Loucy (cell line): ENCODE measurements around the gene SCAMP4.

Source experiments
- H2AFZ ChIP-seq: fragments of 200-600 bp; sonication (generic); 2 replicates; pipeline ENCODE4 v1.6.0; 2016; ENCODE audit warnings: antibody characterized with exemption, mild to moderate bottlenecking, low read length, moderate library complexity
- H3F3A ChIP-seq: fragments of 200-600 bp; 2 replicates; pipeline ENCODE4 v1.6.0; 2016; ENCODE audit warnings: antibody characterized with exemption, low read depth, mild to moderate bottlenecking
- H3K27me3 ChIP-seq: fragments of 200-600 bp; sonication (generic); 2 replicates; pipeline ENCODE4 v1.6.1; 2014; ENCODE audit warnings: low read length, mild to moderate bottlenecking; ENCODE audit not compliant: insufficient read depth, poor library complexity, severe bottlenecking
- H3K36me3 ChIP-seq: fragments of 200-600 bp; sonication (generic); 2 replicates; pipeline ENCODE4 v1.6.1; 2016; ENCODE audit warnings: low read length; ENCODE audit not compliant: insufficient read depth
- H3K4me1 ChIP-seq: fragments of 200-600 bp; sonication (generic); 2 replicates; pipeline ENCODE4 v1.5.1; 2014; ENCODE audit warnings: low read length, mild to moderate bottlenecking; ENCODE audit not compliant: insufficient read depth, poor library complexity, severe bottlenecking
- H3K4me2 ChIP-seq: fragments of 200-600 bp; sonication (generic); 2 replicates; pipeline ENCODE4 v1.6.0; 2014; ENCODE audit warnings: antibody characterized with exemption, low read length, low read depth, mild to moderate bottlenecking; ENCODE audit not compliant: poor library complexity, severe bottlenecking
- H3K4me3 ChIP-seq: fragments of 200-600 bp; sonication (generic); 2 replicates; pipeline ENCODE4 v1.5.1; 2014; ENCODE audit warnings: low read length, mild to moderate bottlenecking, mixed read lengths; ENCODE audit not compliant: poor library complexity, severe bottlenecking
- H3K79me2 ChIP-seq: fragments of 200-600 bp; sonication (generic); 2 replicates; pipeline ENCODE4 v1.6.1; 2014; ENCODE audit warnings: low read length; ENCODE audit not compliant: insufficient read depth
- H3K9ac ChIP-seq: fragments of 200-600 bp; sonication (generic); 2 replicates; pipeline ENCODE4 v1.6.0; 2014; ENCODE audit warnings: mild to moderate bottlenecking, low read depth, low read length, moderate library complexity; ENCODE audit not compliant: poor library complexity, severe bottlenecking
- H3K9me2 ChIP-seq: fragments of 200-600 bp; sonication (generic); replicated peaks from 2 replicates; pipeline ENCODE4 v1.6.1; 2016; ENCODE audit warnings: low read depth, low read length, mixed read lengths
- H3K9me3 ChIP-seq: fragments of 200-600 bp; sonication (generic); 2 replicates; pipeline ENCODE4 v1.6.1; 2014; ENCODE audit warnings: mild to moderate bottlenecking, antibody characterized with exemption, low read length, low read depth; ENCODE audit not compliant: insufficient read depth
- H4K20me1 ChIP-seq: fragments of 200-600 bp; sonication (generic); 2 replicates; pipeline ENCODE4 v1.6.0; 2014; ENCODE audit warnings: antibody characterized with exemption, low read length, mild to moderate bottlenecking; ENCODE audit not compliant: insufficient read depth, poor library complexity, severe bottlenecking
- CTCF ChIP-seq: fragments of 200-600 bp; sonication (generic); conservative IDR thresholded peaks from 2 replicates; pipeline ENCODE4 v1.5.1; 2014; ENCODE audit warnings: mild to moderate bottlenecking, antibody characterized with exemption, low read length
- EZH2phosphoT487 ChIP-seq: fragments of 200-600 bp; IDR thresholded peaks from 2 replicates; pipeline ENCODE4 v1.6.1; 2018; ENCODE audit warnings: antibody characterized with exemption, mild to moderate bottlenecking, moderate library complexity, borderline replicate concordance

Gene SCAMP4

GRCh38 chr19:1921825-1922224 lies 16.6 kb downstream of the SCAMP4 start:
- Histone ChIP-seq H3K9ac (no peak overlapping the region), H3K4me3 (no peak overlapping the region), H3K79me2 (no peaks in the 10 kb centered on the region), H3K4me1 (no peaks in the 10 kb centered on the region), H2AFZ (no peak overlapping the region), H3K27me3 (no peaks in the 10 kb centered on the region), H4K20me1 (no peaks in the 10 kb centered on the region), H3K4me2 (no peak overlapping the region), H3K9me3 (no peaks in the 10 kb centered on the region), H3K36me3 (peaks cover 4% of the 10 kb centered on the region; the same call in 1 of the 2 replicates), H3K9me2 (no peaks in the 10 kb centered on the region), H3F3A (no peaks in the 10 kb centered on the region)
- TF ChIP-seq EZH2phosphoT487 (no peak), CTCF (no peak)

GRCh38 chr19:1922803-1923202 lies 17.6 kb downstream of the SCAMP4 start:
- Histone ChIP-seq H3K36me3 (peaks cover 4% of the 10 kb centered on the region; the same call in 1 of the 2 replicates), H3K9me2 (no peaks in the 10 kb centered on the region), H4K20me1 (no peaks in the 10 kb centered on the region), H3K4me3 (no peak overlapping the region), H3K9me3 (no peaks in the 10 kb centered on the region), H3K27me3 (no peaks in the 10 kb centered on the region), H3K9ac (no peak overlapping the region), H3F3A (no peaks in the 10 kb centered on the region), H3K79me2 (no peaks in the 10 kb centered on the region), H3K4me2 (no peak overlapping the region), H3K4me1 (no peaks in the 10 kb centered on the region), H2AFZ (no peak overlapping the region)
- TF ChIP-seq EZH2phosphoT487 (no peak), CTCF (no peak)

- Histone ChIP-seq H3K9ac (no peak overlapping the region), H3K36me3 (peaks cover 4% of the 10 kb centered on the region; the same call in 1 of the 2 replicates), H3K4me1 (no peaks in the 10 kb centered on the region), H3K9me3 (no peaks in the 10 kb centered on the region), H4K20me1 (no peaks in the 10 kb centered on the region), H3K4me2 (no peak overlapping the region), H3F3A (no peaks in the 10 kb centered on the region), H3K4me3 (no peak overlapping the region), H3K79me2 (no peaks in the 10 kb centered on the region), H3K27me3 (no peaks in the 10 kb centered on the region), H2AFZ (no peak overlapping the region), H3K9me2 (no peaks in the 10 kb centered on the region)
- TF ChIP-seq EZH2phosphoT487: no peak
- no peak for TF ChIP-seq CTCF
These were observed 18.1 kb downstream of the SCAMP4 start for GRCh38 chr19:1923319-1923718.
